GM19328 (cell line): ENCODE measurements around the gene RDX.
"Not testable (repeated sequence)": the region's sequence is repeated elsewhere in the genome, so short reads cannot be mapped to it uniquely, and the experiment has no call there.

Experiments used
- ATAC-seq: cut with Tn5 transposase; IDR thresholded peaks from one replicate; pipeline ENCODE4 v1.9.1; 2021; ENCODE audit warnings: mild to moderate bottlenecking, moderate library complexity; ENCODE audit not compliant: unreplicated experiment

The RDX gene

DNA sequence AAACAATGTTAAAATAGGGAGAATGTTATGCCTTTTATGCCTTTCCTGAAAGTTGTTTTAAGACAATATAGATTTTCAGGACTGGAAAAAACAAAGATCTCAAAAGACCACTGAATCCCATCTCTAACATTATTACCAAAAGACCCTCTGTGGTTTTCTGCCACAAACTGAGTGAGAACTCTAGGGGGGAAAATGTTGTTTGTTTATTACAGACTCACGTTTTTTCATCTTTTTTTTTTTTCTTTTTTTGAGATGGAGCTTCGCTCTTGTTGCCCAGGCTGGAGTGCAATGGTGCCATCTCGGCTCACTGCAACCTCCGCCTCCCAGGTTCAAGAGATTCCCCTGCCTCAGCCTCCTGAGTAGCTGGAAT is 9.6 kb upstream of the RDX start:
- ATAC-seq = not testable (repeated sequence)

GRCh38 chr11:110305169-110306018 is 9.0 kb upstream of the RDX start:
- ATAC-seq = no peak

- no peak for ATAC-seq
Observed at GRCh38 chr11:110303414-110303826, 7.0 kb upstream of the RDX start.

GRCh38 chr11:110301577-110301976 is 5.2 kb upstream of the RDX start:
- ATAC-seq = no peak

DNA sequence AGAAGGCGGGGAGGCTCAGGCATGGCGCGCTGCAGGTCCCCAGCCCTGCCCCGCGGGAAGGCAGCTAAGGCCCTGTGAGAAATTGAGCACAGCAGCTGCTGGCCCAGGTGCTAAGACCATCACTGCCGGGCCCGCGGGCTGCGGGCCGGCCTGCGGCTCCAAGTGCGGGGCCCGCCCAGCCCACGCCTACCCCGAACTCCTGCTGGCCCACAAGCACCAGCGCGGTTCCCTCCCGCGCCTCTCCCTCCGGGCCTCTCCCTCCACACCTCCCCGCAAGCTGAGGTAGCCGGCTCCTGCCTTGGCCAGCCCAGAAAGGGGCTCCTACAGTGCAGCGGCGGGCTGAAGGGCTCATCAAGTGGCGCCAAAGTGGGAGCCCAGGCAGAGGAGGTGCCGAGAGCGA is 4.6 kb upstream of the RDX start:
- ATAC-seq = no peak

DNA sequence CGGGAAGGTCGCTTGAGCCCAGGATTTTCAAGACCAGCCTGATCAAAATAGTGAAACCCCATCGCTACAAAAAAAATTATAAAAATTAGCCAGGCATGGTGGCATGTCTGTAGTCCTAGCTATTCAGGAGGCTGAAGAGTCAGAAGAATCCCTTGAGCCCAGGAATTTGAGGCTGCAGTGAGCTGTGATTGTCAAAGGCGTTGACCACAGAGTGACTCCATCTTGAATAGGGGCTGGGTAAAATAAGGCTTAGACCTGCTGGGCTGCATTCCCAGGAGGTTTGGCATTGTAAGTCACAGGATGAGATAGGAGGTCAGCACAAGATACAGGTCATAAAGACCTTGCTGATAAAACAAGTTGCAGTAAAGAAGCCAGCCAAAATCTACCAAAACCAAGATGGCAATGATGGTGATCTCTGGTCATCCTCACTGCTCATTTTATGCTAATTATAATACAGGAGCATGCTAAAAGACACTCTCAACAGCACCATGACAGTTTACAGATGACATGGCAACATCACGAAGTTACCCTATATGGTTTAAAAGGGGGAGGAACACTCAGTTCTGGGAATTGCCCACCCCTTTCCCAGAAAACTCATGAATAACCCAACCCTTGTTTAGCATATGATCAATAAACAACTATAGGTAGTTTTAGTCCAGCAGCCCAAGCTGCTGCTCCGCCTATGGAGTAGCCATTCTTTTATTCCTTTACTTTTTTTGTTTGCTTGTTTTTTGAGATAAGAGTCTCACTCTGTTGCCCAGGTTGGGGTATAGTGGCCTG is 2.8 kb upstream of the RDX start:
- no peak for ATAC-seq

DNA sequence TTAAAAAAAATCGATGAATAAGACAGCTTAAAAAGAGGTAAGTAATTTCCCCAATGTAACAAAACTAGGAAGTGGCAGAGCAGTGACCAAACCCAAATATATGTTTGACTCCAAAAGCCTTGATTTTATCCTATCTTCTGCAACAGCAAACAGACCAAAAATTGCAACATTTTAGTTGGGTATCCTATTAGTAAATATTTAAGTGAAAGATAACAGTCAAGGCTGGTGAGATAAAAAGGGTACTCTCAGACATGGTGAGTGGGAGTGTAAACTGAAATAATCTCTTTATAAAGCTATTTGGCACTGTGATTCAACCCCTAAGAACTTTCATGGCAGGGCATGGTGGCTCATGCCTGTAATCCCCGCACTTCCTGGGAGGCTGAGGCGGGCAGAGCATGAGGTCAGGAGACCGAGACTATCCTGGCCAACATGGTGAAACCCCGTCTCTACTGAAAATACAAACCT is 1.9 kb upstream of the RDX start:
- no peak for ATAC-seq

- no peak for ATAC-seq
Observed at GRCh38 chr11:110297726-110298300, 1.4 kb upstream of the RDX start.

DNA sequence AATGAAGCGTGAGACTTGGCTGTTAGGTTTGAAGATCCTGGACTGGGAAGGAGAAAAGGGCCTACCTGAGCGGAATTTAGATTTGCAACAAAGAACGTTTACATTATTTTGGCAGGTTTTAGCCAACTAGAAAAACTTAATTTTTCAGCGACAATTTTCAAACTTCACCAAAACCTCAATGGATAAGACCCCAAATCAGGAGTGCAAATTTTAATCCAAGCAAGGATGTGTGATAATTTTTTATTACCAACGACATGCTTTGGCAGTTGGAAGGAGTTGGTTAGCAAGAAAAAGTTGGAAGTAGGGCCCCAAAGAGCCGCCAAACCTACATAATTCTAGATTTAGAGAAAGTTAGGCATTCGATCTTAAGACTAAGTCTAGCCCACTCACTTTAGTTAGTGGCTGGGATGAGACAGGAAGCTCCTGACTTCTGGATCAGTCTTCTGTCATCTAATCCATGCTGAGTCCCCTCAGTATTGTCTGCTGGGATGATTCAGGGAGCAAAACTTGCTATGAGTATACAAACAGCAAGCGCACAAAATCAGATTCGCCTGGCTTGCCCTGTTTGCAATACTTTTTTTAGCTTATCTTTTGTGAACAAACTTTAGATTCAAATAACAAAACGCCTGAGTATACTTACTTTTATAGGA is 787 bp upstream of the RDX start:
- no peak for ATAC-seq

DNA sequence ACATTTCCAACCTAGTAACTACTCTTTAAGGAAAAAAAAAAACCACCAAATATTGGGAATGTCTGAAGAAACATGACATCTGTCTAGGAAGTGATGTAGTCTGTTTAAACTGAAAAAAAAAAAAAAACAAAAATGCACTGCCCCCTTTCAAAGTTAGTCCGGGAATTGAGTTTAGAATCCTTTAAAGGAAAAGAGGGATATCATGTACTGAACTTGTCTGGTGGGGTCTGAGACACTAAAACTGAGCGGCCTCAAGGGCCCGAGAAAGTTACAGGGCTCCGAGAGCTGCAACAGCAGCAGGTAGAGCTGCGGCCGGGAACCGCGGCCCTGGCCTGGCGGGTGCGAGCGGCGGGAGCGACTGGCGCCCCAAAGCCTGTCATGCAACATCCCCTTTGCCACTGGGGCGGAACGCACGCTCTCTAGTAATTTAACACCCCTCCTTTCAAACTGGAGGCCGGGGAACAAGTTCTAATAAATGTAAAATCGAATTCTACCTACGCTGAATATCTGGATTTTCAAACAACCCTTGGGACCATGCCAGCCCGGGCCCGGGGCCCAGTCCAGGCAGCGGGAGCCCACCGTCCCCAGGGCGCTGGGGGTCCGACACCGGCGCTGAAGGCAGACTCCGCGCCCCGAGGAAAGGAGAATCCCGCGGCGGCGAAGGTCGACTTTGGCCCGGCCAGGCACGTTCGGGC is 736 bp downstream of the RDX start:
- peak; percentile 56 for ATAC-seq

GRCh38 chr11:110295086-110295485 is 1.3 kb downstream of the RDX start:
- ATAC-seq = no peak

GRCh38 chr11:110294509-110294908 is 1.9 kb downstream of the RDX start:
- ATAC-seq = no peak

- no peak for ATAC-seq
Observed at GRCh38 chr11:110293389-110293788, 3.0 kb downstream of the RDX start.

- ATAC-seq = not testable (repeated sequence)
Observed at GRCh38 chr11:110292146-110292545, 4.3 kb downstream of the RDX start.

DNA sequence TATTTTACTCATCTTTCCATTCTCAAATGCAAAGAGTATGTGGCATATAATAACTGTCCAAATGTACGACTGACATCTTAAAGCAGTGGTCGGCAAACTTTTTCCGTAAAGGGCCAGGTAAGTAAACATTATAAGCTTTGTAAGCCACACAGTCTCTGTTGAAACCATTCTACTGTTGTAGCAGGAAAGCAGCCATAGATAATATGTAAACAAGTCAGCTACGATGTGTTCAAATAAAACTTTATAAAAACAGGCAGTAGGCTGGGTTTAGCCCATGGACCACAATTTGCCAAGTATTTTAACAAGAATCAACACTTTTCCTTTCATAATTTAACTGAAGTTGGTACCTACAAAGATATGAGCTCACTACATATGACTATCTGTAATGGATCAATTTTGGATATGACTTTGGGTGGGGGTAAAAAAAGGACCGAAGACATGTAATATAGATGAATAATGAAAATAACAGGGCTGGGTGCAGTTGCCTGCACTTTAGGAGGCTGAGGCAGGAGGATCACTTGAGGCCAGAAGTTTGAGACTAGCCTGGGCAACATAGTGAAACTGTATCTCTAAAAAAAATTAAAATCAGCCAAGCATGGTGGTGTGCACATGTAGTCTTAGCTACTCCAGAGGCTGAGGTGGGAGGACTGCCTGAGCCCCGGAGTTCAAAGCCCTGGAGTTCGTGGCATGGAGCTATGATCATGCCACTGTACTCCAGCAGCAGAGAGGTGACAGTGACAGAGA is 5.7 kb downstream of the RDX start:
- ATAC-seq = no peak

DNA sequence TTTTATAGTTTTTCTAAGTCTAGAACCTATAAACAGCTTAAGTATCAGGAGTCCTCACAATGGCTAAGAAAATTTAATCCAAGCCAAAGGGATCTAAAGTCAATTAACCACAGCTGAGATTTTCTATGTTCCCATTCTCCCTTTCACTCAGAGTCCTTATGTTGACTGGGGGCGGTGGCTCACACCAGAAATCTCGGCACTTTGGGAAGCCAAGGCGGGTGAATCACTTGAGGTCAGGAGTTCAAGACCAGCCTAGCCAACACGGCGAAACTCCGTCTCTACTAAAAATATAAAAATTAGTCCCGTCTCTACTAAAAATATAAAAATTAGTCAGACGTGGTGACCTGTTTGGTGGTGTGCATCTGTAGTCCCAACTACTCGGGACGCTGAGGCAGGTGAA is 6.9 kb downstream of the RDX start:
- no peak for ATAC-seq

DNA sequence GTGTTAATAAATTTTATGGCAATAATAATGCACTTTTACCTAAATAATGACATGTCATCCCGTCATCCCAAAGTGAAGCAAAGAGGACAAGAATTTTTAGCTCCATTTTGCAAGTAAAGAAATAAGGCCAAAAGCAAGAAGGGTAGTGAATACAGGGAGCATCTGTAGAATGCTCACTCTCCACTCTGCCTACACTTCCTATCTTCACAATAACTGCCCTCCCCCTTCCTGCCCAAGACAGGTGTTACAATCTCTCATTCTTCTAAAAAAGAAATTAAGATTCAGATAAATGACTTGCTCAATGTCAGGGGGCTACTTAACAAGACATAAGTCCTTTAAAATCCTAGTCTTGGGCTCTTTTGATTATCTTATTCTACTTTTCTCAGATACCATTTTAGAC is 8.9 kb downstream of the RDX start:
- no peak for ATAC-seq

DNA sequence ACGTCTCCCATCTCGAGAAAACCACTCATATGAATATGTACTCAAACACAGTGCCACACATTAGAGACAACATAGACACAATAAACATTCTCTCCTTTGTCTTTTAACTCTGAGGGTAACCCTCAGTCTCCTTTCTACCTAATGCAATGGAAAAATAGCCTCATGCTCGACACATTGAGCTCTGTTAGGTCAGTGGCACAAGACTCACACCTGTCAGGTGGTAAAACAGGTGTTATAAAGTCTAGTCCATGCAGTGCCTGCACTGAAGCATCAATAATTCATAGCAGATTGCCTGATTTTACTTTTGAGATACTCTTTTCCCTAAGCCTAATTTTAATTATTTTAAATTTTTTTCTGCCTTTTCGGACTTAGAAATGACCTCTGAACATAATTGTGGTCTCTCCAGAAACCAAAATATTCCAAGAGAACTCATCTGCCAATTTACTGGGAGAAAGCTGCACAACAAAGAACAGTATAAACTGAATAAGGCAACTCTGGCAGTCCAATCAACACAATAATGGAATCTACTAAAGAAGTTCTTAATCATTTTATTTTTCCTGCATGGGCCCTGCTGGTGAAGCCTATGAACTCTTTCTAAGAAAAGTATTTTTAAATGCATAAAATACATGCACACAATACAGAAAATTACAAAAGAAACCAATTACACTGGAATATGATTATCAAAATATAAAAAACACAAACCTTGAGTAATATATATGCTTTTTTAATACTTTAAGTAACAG is 9.9 kb downstream of the RDX start:
- no peak for ATAC-seq

DNA sequence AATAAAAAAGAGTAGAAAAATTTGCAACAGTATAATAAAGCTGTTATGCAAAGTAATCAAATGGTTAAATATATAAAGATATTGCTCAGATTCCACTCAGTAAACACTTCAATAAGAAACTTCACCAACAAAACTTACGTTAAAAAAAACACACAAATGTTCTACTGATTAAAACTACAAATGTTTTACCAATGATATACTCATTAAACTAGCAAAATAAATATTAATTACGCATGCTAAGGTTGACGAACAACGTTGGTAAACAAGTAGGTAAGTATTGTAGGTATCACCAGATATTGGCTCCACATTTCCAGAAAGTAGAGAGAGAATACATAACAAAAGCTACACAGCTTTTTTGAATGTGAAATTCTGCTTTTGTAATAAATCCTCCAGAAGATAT is 12.6 kb downstream of the RDX start:
- no peak for ATAC-seq
